GM12874 (cell line): Measurements from ENCODE around the gene TMEM161A.

Experiments
- CTCF ChIP-seq: IDR thresholded peaks from 2 replicates; pipeline ENCODE4 v1.5.1; 2011; ENCODE audit warnings: low read depth, mild to moderate bottlenecking, control low read depth, low read length, moderate library complexity; ENCODE audit not compliant: insufficient read depth

The TMEM161A gene

GRCh38 chr19:19105365-19106055, 32.8 kb downstream of the TMEM161A start:
- no peak for TF ChIP-seq CTCF

- TF ChIP-seq CTCF: no peak
Measured at GRCh38 chr19:19103167-19103566, 35.1 kb downstream of the TMEM161A start.

GRCh38 chr19:19101540-19101939, 36.7 kb downstream of the TMEM161A start:
- TF ChIP-seq CTCF: no peak

- TF ChIP-seq CTCF: no peak
Measured at GRCh38 chr19:19098703-19099632, 39.3 kb downstream of the TMEM161A start.

GRCh38 chr19:19098084-19098702, 40.1 kb downstream of the TMEM161A start:
- TF ChIP-seq CTCF: no peak

GRCh38 chr19:19096641-19097627, 41.3 kb downstream of the TMEM161A start:
- no peak for TF ChIP-seq CTCF
